ENCODE measurements around the gene TRAPPC10.
"Not testable (repeated sequence)": the region's sequence is repeated elsewhere in the genome, so short reads cannot be mapped to it uniquely, and the experiment has no call there.

- TF ChIP-seq CTCF (conservative IDR thresholded peaks at IDR 0.05; ENCODE audit: low read length); EZH2phosphoT487 (IDR thresholded peaks at IDR 0.05; ENCODE audit: borderline replicate concordance): not testable (repeated sequence)
Observed at GRCh38 chr21:44127827-44128226, 115.7 kb downstream of the TRAPPC10 start.
